BJ (cell line): ENCODE results near the gene OXCT1. TPM values are rescaled to one million over a fixed set of nuclear protein-coding genes. Genes with fewer than 3 reads are reported as not detected.

Source experiments
- CTCF ChIA-PET: fragments of 350-600 bp; formaldehyde crosslinking; extraction: SDS; loops from one replicate; lab custom pipeline; 2021; ENCODE audit warnings: antibody characterized with exemption, inconsistent platforms; lab: Yijun Ruan, JAX
- POLR2A ChIA-PET: fragments of 300-600 bp; sonication (Branson Sonifier 250); formaldehyde crosslinking; extraction: SDS; loops from one replicate; lab custom pipeline; 2021; ENCODE audit warnings: antibody characterized with exemption; lab: Charles Lee
- DNase-seq: peaks from one replicate; pipeline ENCODE4 v3.0.0-alpha.2; 2011; ENCODE audit warnings: low read depth
- H3K27me3 ChIP-seq: 2 replicates; pipeline ENCODE4 v1.6.0; 2011; ENCODE audit warnings: low read length; ENCODE audit not compliant: control insufficient read depth, insufficient read depth
- H3K36me3 ChIP-seq: 2 replicates; pipeline ENCODE4 v1.5.1; 2011; ENCODE audit warnings: low read length; ENCODE audit not compliant: control insufficient read depth, insufficient read depth
- H3K4me3 ChIP-seq: 2 replicates; pipeline ENCODE4 v1.5.1; 2011; ENCODE audit warnings: low read depth, mild to moderate bottlenecking, control low read depth, low read length
- polyA plus RNA-seq: library from polyadenylated mRNA; depleted of rRNA; stranded (reverse); fragments of >200 nt; gene quantifications from 2 replicates; pipeline ENCODE4 v1.2.3, GENCODE V29; 2011
- TF ChIP-seq, protein P1 (sequence below): IDR thresholded peaks from 2 replicates; pipeline ENCODE4 v1.5.1; 2011; ENCODE audit warnings: low read depth, mild to moderate bottlenecking, control low read depth, inconsistent platforms, low read length, moderate library complexity; ENCODE audit not compliant: insufficient read depth

The OXCT1 gene
- polyA plus RNA-seq, 1 experiment = 12.0 TPM

DNA sequence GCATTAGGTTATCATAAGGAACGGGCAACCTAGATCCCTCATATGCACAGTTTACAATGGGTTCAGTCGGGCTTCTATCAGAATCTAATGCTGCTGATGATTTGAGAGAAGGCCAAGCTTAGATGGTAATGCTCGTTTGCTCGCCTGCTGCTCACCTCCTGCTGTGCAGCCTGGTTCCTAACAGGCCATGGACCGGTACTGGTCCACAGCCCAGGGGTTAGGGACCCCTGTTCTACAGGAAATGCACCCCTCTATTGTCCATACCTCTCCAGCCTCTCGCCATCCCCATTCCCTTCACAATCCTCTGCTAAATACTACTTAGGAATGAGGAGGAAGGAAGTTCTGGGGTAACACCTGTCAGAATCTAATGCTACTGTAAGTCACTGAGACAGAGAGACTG lies 75.1 kb downstream of the OXCT1 start:
- Histone ChIP-seq H3K4me3 (no peak overlapping the region), H3K27me3 (no peaks in the 10 kb centered on the region), H3K36me3 (no peaks in the 10 kb centered on the region)
- ChIA-PET CTCF (interaction anchor here (0.7 to 1.5 kb wide), 3 partner anchors 8 to 49 kb away, joined by 3 to 5 read pairs (median 4); no protein-coding TSS in a partner anchor), POLR2A (no interaction called here)
- TF ChIP-seq, protein P1, sequence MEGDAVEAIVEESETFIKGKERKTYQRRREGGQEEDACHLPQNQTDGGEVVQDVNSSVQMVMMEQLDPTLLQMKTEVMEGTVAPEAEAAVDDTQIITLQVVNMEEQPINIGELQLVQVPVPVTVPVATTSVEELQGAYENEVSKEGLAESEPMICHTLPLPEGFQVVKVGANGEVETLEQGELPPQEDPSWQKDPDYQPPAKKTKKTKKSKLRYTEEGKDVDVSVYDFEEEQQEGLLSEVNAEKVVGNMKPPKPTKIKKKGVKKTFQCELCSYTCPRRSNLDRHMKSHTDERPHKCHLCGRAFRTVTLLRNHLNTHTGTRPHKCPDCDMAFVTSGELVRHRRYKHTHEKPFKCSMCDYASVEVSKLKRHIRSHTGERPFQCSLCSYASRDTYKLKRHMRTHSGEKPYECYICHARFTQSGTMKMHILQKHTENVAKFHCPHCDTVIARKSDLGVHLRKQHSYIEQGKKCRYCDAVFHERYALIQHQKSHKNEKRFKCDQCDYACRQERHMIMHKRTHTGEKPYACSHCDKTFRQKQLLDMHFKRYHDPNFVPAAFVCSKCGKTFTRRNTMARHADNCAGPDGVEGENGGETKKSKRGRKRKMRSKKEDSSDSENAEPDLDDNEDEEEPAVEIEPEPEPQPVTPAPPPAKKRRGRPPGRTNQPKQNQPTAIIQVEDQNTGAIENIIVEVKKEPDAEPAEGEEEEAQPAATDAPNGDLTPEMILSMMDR = no peak
- DNase-seq = no peak

DNA sequence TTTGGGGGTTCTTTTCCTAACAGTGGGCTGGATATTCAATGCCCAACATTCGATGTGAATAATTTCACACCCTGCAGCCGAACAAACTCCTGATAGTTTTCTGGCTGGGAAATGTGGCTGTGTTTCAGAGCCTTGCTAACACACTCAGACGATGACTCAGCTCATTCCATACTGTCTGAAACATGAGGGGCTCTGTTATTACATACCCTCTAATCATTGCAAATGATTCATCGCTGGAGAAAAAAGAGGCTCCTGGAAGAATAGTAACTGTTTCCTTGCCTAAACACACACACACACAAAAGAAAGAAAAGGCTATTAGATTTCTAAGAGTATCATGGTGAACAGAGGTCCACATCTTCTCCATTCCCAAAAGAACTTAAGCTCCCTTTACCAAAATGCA lies 75.8 kb downstream of the OXCT1 start:
- TF ChIP-seq, protein P1 = no peak
- ChIA-PET CTCF (interaction anchor here (0.7 to 0.9 kb wide), 2 partner anchors 8 to 38 kb away, joined by 3 to 4 read pairs; no protein-coding TSS in a partner anchor), POLR2A (no interaction called here)
- peak; percentile 59 for DNase-seq
- Histone ChIP-seq H3K27me3 (no peaks in the 10 kb centered on the region), H3K4me3 (no peak overlapping the region), H3K36me3 (no peaks in the 10 kb centered on the region)

GRCh38 chr5:41793141-41793770 lies 77.0 kb downstream of the OXCT1 start:
- no peak overlapping the region for H3K4me3 ChIP-seq
- DNase-seq = peak; percentile 22
- no peaks in the 10 kb centered on the region for H3K36me3 ChIP-seq
- no peaks in the 10 kb centered on the region for H3K27me3 ChIP-seq
- CTCF ChIA-PET = interaction anchor here (1.2 kb wide), 1 partner anchor 51 kb away, joined by 3 read pairs; no protein-coding TSS in a partner anchor
- POLR2A ChIA-PET = no interaction called here
- TF ChIP-seq, protein P1 = no peak

- DNase-seq = no peak
- CTCF ChIA-PET = interaction anchor here (0.8 to 1.0 kb wide), 3 partner anchors 16 to 523 kb away, joined by 3 to 4 read pairs (median 3); no protein-coding TSS in a partner anchor
- POLR2A ChIA-PET = no interaction called here
- H3K4me3 ChIP-seq = no peak overlapping the region
- H3K36me3 ChIP-seq = no peaks in the 10 kb centered on the region
- TF ChIP-seq, protein P1 = no peak
- H3K27me3 ChIP-seq = no peaks in the 10 kb centered on the region
Observed at GRCh38 chr5:41790038-41790776, 80.0 kb downstream of the OXCT1 start.

- POLR2A ChIA-PET = interaction anchor here (0.6 kb wide), 1 partner anchor 30 kb away, joined by 9 read pairs; no protein-coding TSS in a partner anchor
- CTCF ChIA-PET = no interaction called here
- H3K36me3 ChIP-seq = no peaks in the 10 kb centered on the region
- TF ChIP-seq, protein P1 = no peak
- no peak overlapping the region for H3K4me3 ChIP-seq
- DNase-seq = no peak
- no peaks in the 10 kb centered on the region for H3K27me3 ChIP-seq
Observed at GRCh38 chr5:41789434-41789833, 80.8 kb downstream of the OXCT1 start.
